ENCODE measurements around the gene GRM1.

GRM1 gene

DNA sequence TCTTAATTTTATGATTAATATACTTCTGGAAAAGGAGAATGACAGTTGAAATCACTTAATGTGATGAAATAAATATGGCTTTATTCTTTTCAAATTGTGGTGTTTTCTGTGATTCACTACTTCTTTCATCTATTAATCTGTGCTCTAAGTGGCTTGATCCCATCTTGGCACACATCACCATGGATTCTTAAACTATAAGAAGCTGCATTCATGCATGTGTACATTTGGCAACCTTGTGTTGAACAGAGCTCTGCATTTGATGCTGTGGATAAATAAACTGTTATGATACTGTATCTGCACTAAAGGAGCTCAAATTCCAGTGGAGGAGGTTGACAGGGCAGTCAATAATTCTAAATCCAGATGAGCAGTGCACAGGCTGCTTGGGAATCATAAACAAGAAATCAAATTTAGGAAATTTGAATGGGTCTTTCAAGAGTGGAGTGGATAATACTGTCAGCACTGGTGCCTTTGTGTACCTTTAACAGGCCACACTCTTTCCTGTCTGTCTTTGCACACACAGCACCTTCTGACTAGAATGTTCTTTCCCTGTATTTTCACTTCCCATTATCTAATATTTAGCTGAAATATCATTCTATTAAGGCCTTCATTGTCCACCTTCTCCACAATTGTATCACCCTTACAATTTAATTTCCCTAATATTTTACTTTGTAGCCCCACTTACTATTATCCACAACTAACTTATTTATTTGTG, 252.9 kb downstream of the GRM1 start:
- no peak for DNase-seq

DNA sequence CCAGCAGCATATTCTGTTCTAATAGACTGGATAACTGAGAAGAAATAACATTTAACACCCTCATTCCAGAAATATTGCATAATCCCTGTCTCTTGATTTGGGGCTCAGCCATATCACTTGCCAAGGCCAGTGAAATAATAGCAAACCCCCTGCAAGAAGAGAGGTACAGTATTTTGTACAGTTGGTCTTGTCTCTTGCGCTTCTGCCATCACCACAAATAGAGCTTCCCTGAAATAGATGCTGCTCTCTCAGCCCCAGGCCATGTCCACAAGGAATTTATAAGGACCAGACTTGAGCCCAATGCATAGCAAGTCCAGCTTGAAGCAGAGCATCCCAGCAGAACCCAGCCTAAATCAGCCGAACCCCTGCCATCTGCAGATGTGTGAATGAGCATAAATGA, 254.0 kb downstream of the GRM1 start:
- DNase-seq = no peak

DNA sequence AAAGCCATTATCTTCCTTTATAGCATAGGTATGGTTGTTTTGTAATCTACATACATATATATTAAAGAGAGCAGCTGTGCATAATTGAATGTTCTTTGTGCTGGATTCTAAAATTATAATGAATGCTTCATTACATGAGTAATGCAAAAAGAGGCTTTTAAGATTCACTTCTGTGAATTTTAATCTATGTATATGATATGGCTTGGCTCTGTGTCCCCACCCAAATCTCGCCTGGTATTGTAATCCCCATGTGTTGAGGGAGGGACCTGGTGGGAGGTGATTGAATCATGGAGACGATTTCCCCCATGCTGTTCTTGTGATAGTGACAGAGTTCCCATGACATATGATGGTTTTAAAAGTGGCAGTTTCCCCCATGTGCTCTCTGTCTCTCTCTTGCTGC, 255.4 kb downstream of the GRM1 start:
- DNase-seq = no peak

DNA sequence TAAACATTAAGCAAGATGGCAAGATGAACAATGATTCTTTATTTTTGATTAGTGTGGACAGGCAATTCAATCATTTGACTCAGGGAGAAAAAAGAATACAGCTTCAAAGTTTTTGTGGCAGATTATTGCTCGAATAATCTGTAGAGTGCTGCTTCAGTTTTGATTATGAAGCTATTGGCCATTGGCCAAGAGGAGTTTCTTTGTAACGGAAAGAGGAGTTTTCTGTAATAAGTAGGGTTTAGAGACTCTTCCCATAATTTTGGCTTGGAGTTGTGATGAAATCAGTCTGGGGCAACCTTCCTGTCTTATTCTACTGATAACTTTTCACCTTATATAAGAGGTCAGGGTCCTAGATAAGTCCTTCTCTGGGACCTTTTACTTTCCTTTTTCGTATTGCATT, 258.1 kb downstream of the GRM1 start:
- no peak for DNase-seq

DNA sequence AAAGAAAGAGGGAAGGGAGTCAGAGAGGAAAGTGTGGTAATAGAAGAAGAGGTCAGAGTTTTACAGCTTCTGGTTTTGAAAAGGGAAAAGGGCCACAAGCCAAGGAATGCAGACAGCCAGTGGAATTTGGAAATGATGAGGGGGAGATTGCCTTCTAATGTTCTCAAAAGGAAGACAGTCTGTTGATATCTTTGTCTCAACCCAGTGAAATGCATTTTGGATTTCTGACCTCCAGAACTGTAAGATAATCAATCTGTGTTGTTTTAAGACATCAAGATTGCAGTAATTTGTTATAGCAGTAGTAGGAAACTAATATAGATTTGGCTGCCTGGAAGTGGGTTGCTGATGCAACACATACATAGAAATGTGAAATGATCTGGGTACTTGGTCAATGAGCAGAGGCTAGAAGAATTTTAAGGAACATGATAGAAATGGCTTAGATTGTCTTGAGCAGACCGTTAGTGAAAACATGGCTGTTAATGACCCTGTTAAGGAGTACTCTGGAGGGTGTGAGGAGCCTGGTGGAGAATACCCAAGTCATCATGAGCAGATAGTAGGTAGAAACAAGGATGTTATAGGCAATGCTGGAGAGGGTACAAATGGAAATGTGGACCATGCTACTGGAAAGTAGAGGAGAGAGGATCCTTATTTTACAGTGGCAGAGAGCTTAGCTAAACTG, 259.0 kb downstream of the GRM1 start:
- no peak for DNase-seq

DNA sequence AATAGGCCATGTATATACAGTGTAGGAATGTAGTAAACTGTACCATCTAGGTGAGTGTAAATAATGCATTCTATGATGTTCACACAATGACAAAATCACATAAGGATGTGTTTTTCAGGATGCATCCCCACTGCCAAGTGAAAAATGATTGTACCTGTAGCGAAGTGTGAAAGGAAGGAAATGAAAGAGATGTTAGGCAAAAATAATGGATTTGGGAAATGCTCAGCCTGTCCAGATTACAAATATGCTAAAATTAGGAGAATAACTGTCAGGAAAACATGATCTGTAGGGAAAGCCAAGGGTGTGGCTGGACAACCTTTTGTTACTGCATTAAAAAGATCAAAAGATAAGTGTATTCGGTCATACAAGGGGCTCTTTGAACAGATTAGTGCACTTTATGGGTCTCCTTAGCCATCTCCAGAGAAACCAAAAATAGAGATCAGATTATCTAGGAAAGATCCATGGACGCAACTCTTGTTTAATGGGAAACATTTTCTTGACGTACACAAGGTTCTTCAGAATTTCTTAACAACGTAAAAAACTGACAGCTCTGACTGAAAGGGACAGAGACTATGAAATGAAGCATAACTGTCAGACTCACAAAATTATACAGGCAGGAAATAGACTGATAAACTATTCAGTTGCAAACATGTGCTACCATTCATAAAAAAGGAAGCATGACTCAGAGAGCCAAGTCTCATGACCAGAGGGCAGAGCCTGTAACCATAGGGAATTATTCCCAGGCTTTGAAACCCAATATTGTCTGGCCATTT, 261.1 kb downstream of the GRM1 start:
- no peak for DNase-seq

DNA sequence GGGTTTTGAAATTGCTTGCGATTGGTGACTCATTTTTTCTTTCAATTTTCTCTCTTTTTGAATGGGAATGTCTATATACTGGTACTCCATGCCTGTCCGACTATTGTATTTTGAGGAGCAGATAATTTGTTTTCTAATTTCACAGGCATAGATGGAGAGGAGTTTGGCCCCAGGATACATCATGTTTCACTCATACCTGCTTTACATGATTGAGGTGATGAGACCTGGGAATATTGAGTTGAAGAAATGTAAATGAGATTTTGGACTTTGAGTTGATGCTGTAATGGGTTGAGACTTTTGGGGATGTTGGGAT, 261.7 kb downstream of the GRM1 start:
- DNase-seq = no peak

DNA sequence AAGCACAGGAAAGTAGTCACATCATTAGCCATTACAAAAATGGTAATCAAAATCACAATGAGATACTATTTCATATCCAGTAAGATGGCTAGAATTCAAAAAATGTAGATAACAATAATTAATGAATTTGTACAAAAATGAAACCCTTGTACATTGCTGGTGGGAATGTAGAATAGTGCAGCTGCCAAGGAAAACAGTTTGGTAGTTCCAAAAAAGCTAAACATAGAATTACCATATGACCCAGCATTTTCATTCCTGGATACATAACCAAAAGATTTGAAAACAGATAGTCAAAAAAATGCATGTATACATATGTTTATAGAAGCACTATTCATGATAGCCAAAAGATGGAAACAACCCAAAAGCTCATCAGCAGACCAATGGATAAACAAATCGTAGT, 263.6 kb downstream of the GRM1 start:
- DNase-seq = no peak

DNA sequence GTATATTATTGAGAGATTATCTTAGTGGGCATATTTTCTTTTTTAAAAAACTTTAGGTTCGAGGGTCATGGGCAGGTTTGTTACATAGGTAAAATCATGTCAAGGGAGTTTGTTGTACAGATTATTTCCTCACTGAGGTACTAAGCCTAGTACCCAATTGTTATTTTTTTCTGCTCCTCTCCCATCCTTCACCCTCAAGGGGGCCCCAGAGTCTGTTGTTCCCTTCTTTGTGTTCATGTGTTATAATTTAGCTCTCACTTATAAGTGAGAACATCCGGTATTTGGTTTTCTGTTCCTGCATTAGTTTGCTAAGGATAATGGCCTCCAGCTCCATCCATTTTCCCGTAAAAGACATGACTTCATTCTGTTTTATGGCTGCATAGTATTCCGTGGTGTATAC, 266.8 kb downstream of the GRM1 start:
- no peak for DNase-seq

DNA sequence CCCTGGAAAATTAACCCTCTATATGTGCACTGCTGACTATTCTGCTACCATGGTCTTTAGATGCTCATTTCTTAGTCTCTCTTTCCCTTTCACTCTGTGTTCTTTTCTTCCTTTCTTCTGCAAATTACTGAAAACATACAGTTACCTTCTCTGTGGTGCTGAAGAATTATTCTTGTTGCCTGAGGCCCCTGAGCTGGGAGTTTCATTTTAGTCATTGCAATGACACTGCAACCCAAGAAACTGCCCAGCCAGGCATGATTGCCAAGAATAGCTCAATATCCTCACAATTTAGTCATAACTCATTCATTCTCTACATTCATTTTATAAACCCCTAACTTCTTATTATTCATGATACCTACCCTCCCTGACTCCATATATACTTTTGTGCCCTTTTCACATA, 269.0 kb downstream of the GRM1 start:
- no peak for DNase-seq

DNA sequence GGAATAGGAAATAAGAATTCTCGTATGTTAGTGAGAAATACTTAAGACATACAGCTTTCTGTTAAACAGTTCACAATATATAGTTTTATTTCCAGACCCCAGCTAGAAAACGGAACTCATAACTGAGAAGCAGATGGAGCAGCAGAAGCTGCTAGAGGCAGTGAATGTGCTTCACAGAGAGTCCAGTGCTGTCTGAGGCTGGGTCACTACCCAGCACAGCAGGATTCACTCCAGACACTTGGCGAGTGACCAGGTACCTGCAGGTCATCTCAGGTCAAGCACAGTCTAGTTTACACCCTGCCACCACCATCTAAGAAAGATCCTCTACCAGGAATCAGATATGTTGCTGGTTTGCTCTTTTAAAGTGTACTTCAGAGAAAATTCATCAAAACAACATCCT, 271.7 kb downstream of the GRM1 start:
- DNase-seq = no peak

DNA sequence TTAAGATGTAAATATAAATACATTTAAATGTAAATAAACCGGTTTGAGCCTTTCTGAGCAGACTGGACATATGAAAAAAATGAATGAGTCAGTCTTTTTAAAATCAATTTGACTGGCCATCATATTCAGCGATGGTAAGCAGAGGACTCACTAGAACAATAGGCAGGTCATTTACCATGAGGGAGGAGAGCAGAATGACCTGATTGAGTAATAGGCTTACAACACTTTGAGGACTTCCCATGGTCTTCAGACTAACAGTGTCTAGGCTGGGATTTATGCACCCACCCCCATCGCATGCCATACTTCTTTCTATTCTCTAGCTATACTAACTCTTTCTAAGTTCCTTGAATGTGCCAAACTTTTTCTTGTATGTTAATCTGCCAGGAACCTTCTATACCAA, 272.9 kb downstream of the GRM1 start:
- DNase-seq = no peak

DNA sequence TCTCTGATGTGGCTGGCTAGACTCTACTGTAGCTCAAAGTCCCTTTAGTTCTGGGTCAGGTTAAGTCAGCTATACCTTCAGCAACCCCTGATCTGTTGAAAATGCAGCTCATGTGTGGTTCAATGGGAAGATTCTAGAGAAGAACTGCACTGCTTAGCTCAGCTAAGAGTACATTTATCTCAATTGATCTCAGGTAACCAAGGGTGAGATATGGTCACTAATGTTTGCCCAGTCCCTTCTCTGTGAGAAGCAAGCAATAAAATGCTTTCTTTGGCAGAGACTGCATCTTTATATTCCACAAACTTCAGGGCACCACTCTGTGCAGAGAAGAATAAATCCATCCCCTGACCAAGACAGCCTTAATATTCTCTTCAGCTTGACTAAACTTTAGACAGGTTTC, 274.1 kb downstream of the GRM1 start:
- no peak for DNase-seq

DNA sequence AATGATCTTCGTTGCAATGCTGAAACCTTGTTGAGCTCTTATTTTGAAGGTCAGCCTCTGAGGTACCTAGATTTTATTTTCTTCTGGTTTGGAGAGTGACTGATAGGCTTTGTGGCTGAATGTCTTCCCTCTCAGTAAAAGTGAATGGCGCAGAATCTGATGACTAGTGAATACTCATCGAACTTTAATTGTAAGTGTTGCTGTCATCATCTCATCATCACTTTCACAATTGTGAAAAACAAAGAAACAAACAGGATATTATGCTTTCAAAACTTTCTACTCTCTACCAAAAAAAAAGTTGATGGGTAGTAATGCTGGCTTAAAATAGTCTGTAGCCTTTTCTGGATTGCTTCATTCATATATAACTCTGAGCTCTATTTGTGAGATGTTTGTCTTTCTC, 275.3 kb downstream of the GRM1 start:
- DNase-seq = no peak

DNA sequence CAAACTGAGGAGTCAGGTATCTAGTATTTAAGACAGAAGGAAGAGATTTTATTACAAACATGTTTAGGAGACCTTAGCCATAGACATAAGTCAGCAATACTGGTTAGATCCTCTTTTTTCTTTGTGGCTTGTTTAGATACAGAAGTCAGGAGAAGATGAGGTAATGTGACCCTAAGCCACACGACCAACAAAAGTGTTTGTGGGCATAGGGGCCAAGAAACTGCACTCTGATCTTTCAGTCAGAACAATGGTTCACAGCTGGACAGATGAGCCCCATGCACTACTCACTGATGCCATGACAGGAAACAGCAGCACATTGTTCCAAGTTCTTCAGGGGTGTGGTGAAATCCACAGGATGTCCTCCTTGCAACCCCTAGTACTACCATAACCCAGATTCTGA, 276.2 kb downstream of the GRM1 start:
- no peak for DNase-seq

DNA sequence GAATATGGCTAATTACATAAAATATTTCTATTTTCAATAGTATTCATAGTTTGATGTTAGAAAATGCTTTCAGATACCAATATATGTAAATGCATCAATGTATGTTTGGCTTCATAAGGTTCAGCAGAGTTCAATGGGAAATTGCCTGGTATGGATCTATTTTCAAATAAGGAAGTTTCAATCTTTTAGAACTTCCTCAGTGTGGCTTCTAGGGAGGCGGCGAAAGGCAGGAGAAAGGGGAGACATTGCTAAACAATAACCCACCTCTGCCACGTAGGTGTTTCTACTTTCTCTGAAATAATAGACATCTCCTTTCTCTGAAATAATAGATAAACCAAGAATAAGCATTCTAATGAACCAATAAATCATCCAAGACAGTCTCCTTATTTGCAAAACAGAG, 277.1 kb downstream of the GRM1 start:
- DNase-seq = no peak

DNA sequence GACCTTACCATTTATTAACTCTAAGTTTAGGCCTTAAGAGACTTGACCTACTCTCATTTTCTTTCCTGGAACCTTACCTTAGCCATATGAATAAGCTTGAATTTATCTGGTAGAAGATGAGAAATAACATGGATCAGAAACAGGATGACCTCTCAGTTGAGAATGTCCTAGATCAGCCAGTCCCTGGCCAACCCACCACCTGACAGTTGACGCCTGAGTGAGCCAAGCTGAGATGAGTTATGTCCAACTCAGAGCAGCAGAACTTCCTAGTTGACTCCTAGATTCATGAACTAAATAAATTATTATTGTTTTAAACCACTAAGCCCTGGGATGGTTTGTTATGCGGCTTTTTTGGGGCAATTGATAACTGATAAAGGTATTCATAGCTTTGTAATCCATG, 281.8 kb downstream of the GRM1 start:
- no peak for DNase-seq

DNA sequence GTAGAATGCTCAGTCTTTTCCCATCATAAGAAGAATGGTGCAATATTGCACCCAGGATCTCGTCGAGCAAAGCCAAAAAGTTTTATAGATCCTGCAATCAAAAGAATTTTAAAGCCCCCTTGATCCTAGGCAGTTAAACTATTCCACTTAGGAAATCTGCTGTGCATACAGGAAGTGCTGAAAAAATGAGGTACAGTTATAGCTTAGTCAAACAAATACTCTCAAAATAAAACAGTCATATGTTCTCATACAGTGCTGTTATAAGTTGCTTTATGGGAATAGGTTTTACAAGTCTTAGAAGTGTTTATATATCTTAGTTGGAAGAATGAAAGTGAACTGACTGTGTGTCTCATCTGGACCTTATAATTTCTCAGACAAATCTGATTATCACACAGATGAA, 282.2 kb downstream of the GRM1 start:
- DNase-seq = no peak

DNA sequence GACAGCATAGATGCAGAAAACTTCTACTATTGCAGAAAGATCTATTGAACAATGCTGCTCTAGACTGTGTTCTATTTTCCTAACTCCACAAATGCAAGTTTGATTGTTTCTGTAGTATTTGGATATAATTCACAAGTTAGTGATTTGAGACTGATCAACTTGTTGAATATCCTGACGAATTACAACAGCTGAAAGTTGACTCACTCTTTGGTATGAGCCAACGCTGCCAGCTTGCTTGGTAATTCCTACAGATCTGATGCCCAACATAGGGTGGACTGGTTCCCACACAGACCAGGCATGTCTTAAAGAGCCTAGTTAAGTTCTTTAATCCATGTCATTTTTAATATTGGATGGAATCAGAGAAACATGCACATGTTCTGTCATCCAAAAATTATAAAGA, 283.7 kb downstream of the GRM1 start:
- no peak for DNase-seq

DNA sequence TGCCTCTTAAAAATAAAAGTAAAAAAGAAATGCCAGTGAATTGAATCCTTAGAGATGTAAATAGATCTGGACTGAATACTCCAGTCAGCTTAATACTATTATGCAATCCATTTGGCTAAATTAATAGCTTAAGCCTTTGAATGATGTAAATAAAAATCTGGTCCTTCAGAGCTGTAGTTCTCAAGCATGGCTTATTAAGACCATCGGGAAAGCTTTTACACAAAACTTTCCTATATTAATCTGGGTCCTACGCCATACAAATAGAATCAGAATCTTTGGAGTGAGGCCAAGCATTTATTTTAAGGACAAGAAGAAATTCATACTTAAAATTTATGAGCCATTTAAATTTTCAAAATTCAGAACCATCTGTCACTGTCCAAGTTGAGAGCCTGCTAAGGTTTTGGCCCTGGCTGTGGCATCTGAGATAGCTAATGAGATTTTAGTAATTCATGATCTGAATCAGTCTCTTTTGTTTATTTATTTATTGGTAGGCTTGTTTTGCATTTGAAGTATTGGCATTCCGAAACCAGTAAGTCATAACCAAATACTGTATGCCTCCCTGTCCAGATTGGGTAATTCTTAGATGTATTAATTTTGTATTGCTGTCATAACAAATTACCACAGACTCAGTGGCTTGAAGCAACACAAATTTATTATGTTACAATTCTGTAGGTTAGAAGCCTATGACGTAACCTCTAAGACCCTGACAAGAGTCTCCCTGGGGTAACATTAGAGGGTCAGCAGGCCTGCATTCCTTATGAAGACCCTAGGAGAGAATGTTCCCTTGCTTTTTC, 286.7 kb downstream of the GRM1 start:
- no peak for DNase-seq

DNA sequence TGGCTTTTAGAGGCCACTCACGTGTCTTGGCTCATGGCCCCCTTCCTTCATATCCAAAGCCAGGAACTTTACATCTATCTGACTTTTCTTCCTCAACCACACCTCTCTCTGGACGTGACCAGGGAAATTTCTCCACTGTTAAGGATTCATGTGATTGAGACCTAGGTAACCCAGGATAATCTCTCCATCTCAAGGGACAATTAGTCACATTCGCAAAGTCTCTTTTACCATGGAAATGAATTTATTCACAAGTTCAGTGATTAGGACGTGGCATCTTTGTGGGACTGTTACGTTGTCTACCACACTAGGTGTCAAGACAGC, 287.3 kb downstream of the GRM1 start:
- DNase-seq = no peak

DNA sequence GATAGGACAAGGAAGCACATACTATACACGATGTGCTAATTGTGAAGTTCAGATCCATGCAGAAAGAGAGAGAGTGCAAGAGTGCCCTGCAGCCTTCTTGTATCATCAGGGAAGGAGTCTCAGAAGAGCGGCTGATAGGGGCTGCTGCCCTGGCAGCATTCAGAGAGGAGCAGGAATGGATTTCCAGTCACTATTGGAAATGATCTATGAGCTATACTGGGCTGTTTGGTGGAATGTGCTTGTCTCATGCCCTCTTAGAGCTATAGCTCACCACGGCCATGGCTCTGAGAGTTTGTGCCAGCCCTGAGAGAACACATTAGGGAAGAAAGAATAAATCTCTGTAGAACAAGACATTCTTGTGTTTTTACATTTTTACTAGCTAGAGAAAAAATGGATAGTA, 302.2 kb downstream of the GRM1 start:
- no peak for DNase-seq

DNA sequence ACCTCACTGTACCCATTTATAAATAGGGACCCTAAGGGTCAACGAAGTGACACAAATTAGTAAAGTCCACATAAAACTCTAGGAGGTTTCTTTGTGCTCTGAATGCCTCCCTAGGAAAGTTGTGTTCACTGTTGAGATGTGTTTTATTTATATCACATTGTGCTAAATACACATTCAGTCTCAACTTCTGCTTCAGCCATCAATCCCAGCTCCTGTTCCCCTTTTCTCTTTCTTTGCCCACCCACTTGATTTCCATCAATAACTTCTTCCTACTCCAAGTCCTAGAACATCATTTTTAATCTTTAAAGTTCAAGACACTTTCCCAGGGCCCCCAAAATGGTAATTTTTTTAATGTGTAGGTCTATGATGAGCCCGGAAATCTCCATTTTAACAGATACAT, 306.5 kb downstream of the GRM1 start:
- DNase-seq = no peak

DNA sequence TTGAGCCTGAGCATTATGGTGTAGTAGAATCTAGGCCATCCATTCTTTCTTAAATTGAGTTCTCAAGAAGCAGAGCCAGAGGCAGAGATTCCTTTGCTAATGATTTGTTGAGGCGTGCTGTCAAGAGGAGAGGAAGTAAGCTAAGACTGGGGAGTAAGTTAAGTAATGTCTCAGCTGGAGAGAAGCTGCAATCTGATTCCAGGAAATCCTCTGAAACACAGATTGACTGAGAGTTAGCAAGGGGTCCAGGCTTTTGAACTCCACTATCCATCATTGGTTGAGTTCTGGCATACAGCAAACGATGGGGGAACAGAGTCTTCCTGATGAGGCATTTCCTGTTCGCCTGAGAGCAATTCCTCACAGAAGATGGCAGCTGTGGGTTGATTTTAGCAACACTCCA, 307.3 kb downstream of the GRM1 start:
- DNase-seq = no peak

All from eye (tissue), 1 donor.